Activated CD4-positive, alpha-beta T cell treated with anti-CD3 and anti-CD28 coated beads, Interleukin-2, amount 10 ng/mL, durations not matched to agents 7 days and 5 days (primary cell): ENCODE results near the gene HCK. TPM values are rescaled to one million over a fixed set of nuclear protein-coding genes. Genes with fewer than 3 reads are reported as not detected.
A peak's percentile ranks its signal among the peaks of the same experiment; 100 is the strongest.

Source experiments
- CTCF ChIA-PET: fragments of 350-600 bp; sonication (Branson Sonifier 250); formaldehyde crosslinking; loops from one replicate; lab custom pipeline; 2021; ENCODE audit warnings: antibody characterized with exemption; lab: Charles Lee
- POLR2A ChIA-PET: fragments of 350-600 bp; sonication (Branson Sonifier 250); formaldehyde crosslinking; loops from one replicate; lab custom pipeline; 2021; ENCODE audit warnings: antibody characterized with exemption; lab: Charles Lee
- DNase-seq: peaks from one replicate; pipeline ENCODE4 v3.0.0-alpha.2; 2020
- H3K27ac Mint-ChIP-seq: one replicate; pipeline ENCODE4 v1.8.0; 2021; ENCODE audit warnings: mild to moderate bottlenecking, moderate library complexity, mixed read lengths
- H3K27me3 Mint-ChIP-seq: one replicate; pipeline ENCODE4 v1.8.0; 2021; ENCODE audit warnings: mixed read lengths
- H3K36me3 Mint-ChIP-seq: one replicate; pipeline ENCODE4 v1.8.0; 2021; ENCODE audit warnings: low read depth, mixed read lengths
- H3K4me1 Mint-ChIP-seq: one replicate; pipeline ENCODE4 v1.8.0; 2021; ENCODE audit warnings: mixed read lengths
- H3K4me3 Mint-ChIP-seq: one replicate; pipeline ENCODE4 v1.8.0; 2021; ENCODE audit warnings: mild to moderate bottlenecking, moderate library complexity, mixed read lengths
- H3K9me3 Mint-ChIP-seq: one replicate; pipeline ENCODE4 v1.8.0; 2021; ENCODE audit warnings: mixed read lengths
- total RNA-seq, 2 experiments: library from RNA; stranded (reverse); gene quantifications; one replicate each; pipeline ENCODE4 v1.2.3, GENCODE V29; 2021

Gene HCK
- total RNA-seq: not detected

DNA sequence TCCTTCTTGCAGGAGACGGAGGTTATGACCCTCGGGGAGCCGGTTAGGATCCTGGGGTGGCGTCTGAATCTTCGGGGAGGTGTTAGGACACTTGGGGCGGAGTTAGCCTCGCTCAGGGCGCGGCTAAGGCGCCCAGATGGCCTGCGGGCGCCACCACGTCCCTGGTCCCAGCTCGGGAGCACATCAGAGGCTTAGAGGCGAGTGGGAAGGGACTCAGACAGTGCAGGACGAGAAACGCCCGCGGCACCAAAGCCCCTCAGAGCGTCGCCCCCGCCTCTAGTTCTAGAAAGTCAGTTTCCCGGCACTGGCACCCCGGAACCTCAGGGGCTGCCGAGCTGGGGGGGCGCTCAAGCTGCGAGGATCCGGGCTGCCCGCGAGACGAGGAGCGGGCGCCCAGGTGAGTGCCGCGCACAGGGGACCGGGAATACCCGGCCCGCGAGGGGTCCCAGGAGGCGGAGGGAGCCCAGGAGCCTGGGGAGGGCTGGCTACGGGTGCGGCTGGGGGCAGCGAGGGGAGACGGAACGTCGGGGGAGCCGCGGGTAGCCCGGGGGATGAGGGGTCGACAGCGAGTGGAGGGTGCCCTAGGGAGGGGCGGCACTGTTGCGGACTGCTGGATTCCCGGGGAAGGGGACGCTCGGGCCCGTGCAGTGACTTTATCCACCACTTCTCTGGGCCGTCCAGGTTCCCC is at the start of gene HCK:
Gene HCK, plus strand, starts transcription at position 153 of the 688 bp plus-strand sequence.
- Mint-ChIP-seq H3K4me3 (peak within 1 kb of the TSS; percentile 12), H3K27ac (no peak within 1 kb of the TSS), H3K36me3 (no peaks in the 10 kb centered on the region), H3K4me1 (peaks cover 19% of the 10 kb centered on the region), H3K27me3 (peaks cover 61% of the 10 kb centered on the region), H3K9me3 (no peaks in the 10 kb centered on the region)
- CTCF ChIA-PET: no interaction called here
- POLR2A ChIA-PET: interaction anchor here (0.5 kb wide), 1 partner anchor 1632 kb away, joined by 7 read pairs; no protein-coding TSS in a partner anchor
- no peak for DNase-seq

DNA sequence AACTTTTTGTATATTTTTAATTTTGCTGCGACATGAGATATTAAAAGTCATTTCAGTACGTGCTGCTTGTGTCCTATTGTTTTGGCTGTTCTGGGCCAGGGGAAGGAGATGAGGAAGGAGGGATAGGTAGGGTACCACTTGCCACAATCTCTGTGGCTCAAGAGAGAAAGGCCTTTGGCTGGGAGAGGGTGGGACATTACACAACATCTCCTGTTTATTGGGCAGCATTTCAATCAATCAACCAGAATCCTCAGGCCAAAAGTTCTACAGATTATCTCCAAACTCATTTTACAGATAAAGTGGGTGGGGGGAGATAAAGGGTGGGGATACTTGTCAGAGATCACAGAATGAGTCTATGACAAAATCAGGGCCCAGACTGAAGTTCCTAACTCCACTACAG is 48.7 kb upstream of the HCK start:
- no peak overlapping the region for H3K27ac Mint-ChIP-seq
- H3K9me3 Mint-ChIP-seq: no peaks in the 10 kb centered on the region
- H3K4me1 Mint-ChIP-seq: peaks cover 7% of the 10 kb centered on the region
- H3K36me3 Mint-ChIP-seq: no peaks in the 10 kb centered on the region
- ChIA-PET CTCF (no interaction called here), POLR2A (no interaction called here)
- H3K4me3 Mint-ChIP-seq: no peak overlapping the region
- DNase-seq: no peak
- peaks cover 2% of the 10 kb centered on the region for H3K27me3 Mint-ChIP-seq

DNA sequence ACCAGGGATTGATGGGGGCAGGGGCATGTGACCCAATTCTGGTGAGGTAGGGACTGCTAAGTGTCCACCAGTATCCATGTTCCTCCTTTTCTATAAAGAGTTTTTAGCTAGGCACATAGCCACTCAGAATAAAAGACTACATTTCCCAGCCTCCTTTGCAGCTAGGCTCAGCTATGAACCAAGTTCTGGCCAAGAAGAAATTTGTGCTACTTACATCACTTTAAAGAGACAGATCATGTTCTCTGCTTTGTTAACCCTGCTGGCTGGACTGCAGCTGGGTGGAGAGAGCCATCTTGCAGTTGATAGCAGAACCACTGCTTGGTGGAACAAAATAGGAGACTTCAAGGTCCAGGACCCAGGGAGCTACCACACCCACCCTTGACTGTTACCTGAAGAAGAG is 47.1 kb upstream of the HCK start:
- Mint-ChIP-seq H3K27ac (no peak overlapping the region), H3K9me3 (no peaks in the 10 kb centered on the region), H3K27me3 (peaks cover 6% of the 10 kb centered on the region), H3K4me1 (peaks cover 10% of the 10 kb centered on the region), H3K4me3 (no peak overlapping the region), H3K36me3 (no peaks in the 10 kb centered on the region)
- ChIA-PET POLR2A (no interaction called here), CTCF (no interaction called here)
- DNase-seq: no peak

DNA sequence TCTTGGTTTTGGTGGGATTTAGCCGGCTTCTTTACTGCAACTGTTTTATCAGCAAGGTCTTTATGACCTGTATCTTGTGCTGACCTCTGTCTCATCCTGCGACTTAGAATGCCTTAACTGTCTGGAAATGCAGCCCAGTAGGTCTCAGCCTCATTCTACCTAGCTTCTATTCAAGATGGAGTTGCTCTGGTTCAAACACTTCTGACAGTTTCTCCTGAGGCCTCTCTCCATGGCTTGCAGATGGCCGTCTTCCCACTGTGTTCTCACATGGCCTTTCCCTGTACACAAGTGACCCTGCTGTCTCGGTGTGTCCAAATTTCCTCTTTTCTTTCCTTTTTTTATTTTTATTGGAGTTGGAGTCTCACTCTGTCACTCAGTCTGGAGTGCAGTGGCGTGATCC is 46.0 kb upstream of the HCK start:
- Mint-ChIP-seq H3K4me1 (peaks cover 10% of the 10 kb centered on the region), H3K27ac (no peak overlapping the region), H3K4me3 (no peak overlapping the region), H3K27me3 (peaks cover 6% of the 10 kb centered on the region), H3K9me3 (no peaks in the 10 kb centered on the region), H3K36me3 (no peaks in the 10 kb centered on the region)
- CTCF ChIA-PET: no interaction called here
- no peak for DNase-seq
- POLR2A ChIA-PET: interaction anchor here (0.6 kb wide), 1 partner anchor 42 kb away, joined by 4 read pairs; no protein-coding TSS in a partner anchor

DNA sequence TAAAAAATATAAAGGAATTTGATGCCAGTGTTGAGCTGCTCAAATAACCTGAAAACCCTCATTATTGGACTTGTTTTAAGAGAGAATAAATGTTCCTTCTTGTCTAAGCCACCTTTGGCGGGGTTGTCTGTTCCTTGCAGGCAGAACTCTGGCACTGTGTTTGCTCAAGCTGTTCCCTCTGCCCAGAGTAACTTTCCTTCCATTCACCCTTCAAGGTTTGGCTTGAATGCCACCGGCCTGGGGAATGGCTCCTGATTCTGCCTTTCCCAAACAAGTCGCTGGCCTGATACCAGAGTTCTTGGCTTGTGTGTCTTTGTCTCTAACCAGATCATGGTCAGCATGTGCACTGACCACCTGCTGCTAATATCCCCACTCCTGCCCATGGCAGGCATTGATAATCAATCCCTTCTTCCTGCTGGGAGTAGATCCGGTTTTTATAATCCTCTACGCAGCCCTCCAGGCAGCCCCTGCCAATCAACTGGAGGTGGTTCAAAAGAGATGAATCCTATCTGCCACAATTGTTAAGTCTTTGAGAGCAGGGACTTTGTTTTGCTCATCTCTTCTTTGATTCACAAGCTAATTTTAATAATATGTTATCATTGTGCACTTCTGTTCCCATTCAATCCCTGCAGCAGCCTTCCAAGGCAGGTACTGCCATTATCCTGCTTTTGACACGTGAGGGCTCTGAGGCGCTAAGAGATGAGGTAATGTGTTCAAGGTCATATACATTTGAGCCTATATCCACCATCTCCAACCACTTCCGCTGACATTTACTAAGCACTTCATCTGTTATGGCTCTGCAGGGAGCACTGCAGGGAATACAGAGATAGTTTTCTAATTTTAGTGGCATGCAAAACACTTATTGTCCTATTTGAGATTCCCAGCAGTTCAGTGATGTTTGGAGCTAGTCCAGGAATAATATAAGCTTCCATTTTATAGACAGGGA is 44.9 kb upstream of the HCK start:
- H3K27me3 Mint-ChIP-seq: peaks cover 6% of the 10 kb centered on the region
- H3K4me1 Mint-ChIP-seq: peaks cover 10% of the 10 kb centered on the region
- no peaks in the 10 kb centered on the region for H3K36me3 Mint-ChIP-seq
- POLR2A ChIA-PET: no interaction called here
- no peak overlapping the region for H3K27ac Mint-ChIP-seq
- CTCF ChIA-PET: interaction anchor here (1.8 kb wide), 1 partner anchor 15 kb away, joined by 5 read pairs; no protein-coding TSS in a partner anchor
- DNase-seq: no peak
- no peaks in the 10 kb centered on the region for H3K9me3 Mint-ChIP-seq
- no peak overlapping the region for H3K4me3 Mint-ChIP-seq

DNA sequence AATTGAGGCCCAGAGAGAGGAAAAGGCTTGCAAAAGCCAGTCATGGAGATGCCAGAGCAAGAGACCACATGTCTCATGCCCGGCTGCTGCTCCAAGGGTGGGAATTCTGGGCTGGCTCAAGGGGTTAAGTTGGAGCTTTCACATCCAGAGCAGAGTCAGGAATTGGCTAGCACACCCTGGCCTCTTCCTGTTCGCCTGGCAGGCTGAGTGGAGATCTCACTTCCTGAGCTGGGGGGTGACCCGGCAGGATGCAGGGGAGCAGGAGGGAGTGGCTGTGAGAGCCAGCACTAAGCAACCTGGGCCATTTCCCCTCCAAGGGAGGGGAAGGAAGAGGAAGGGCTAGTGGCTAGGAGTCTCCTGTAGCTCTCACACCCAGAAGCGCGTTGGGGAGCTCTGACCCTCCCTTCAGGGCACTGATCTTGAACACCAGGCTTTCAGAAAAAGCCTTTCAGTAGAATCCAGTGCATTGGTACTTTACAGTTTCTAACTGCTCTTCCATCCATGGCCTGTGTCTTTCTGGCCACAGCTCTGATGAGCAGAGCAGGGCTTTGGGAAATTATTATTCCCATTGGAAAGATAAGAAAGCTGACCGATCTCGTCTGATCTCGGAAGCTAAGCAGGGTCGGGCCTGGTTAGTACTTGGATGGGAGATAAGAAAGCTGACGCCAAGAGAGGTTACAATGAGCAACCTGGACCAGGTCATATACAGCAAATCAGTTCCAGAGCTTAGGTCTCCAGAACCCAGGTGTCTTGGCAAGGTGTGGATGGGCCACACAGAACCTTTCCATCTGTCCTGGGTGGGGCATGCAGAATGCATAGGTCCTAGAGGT is 44.0 kb upstream of the HCK start:
- Mint-ChIP-seq H3K4me1 (peaks cover 10% of the 10 kb centered on the region), H3K27ac (no peak overlapping the region)
- CTCF ChIA-PET: interaction anchor here (0.8 to 1.8 kb wide), 2 partner anchors 15 to 22 kb away, joined by 3 to 5 read pairs; no protein-coding TSS in a partner anchor

DNA sequence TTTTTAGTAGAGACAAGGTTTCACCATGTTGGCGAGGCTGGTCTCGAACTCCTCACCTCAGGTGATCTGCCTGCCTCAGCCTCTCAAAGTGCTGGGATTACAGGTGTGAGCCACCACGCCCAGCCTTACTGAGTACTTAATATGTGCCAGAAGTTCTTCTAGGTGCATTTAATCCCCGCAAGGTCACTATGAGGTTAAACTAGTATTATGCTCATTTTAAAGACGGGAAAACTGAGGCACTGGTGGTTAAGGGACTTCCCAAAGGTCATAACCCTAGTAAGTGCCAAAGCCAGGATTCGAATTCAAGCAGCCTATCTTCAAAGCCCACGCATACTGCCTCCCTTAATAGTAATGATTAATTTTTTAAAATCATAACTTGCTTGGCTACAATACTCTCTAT is 42.5 kb upstream of the HCK start:
- Mint-ChIP-seq H3K36me3 (no peaks in the 10 kb centered on the region), H3K27me3 (peaks cover 10% of the 10 kb centered on the region), H3K4me3 (no peak overlapping the region), H3K9me3 (no peaks in the 10 kb centered on the region), H3K27ac (no peak overlapping the region), H3K4me1 (peaks cover 10% of the 10 kb centered on the region)
- no peak for DNase-seq
- CTCF ChIA-PET: no interaction called here
- POLR2A ChIA-PET: no interaction called here

More for the DNA sequence above, 44.0 kb upstream of the HCK start:
- Mint-ChIP-seq H3K4me3 (no peak overlapping the region), H3K36me3 (no peaks in the 10 kb centered on the region), H3K27me3 (peaks cover 6% of the 10 kb centered on the region), H3K9me3 (no peaks in the 10 kb centered on the region)
- POLR2A ChIA-PET: no interaction called here
- no peak for DNase-seq

DNA sequence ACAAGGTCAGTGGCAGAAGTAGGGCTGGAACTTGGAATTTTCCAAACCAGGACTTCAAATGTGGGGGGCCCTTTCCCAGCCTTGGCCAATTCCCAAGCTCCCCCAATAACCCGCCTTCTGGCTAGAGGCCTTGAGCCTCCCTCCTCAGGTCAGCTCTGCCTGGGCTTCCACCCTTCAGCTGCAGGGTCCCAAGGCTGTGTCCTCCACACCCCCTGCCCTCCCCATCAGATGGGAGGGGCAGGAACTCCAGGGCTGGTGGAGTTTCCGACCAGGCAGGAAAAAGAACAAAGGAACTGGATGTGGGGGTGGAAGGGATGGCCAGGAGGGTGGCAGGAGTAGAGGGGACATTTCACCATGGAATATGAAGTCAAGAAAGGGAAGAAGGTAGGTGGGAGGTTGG is 41.9 kb upstream of the HCK start, which contains the start of gene CCM2L:
Gene CCM2L, plus strand, starts transcription at position 338 of the 400 bp plus-strand sequence. Its CDS starts 17 bp downstream, at position 355.
- H3K36me3 Mint-ChIP-seq: no peaks in the 10 kb centered on the region
- peaks cover 16% of the 10 kb centered on the region for H3K27me3 Mint-ChIP-seq
- H3K4me3 Mint-ChIP-seq: no peak within 1 kb of the TSS
- DNase-seq: no peak
- H3K27ac Mint-ChIP-seq: no peak within 1 kb of the TSS
- ChIA-PET POLR2A (no interaction called here), CTCF (no interaction called here)
- H3K9me3 Mint-ChIP-seq: no peaks in the 10 kb centered on the region
- H3K4me1 Mint-ChIP-seq: peaks cover 10% of the 10 kb centered on the region

DNA sequence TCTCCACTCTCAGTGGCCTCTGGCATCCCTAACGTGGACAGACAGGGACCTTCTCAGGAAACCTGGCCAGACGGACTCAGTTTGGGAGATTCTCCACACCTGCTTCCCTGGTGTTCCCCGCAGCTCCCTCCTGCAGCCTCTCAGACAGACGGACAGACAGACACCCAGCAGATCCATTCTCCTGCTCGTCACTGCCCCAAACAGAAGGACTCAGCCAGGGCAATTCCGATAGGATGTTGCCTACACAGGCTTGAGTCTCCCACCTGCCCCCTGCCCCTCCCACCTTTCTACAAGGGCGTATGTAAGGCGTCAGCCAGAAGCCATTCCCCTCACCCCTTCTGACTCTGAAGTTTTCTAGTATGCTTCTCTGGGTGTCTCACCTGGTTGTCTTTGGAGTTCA is 41.4 kb upstream of the HCK start:
- DNase-seq: no peak
- Mint-ChIP-seq H3K4me1 (peaks cover 10% of the 10 kb centered on the region), H3K9me3 (no peaks in the 10 kb centered on the region), H3K27ac (no peak overlapping the region), H3K27me3 (peaks cover 21% of the 10 kb centered on the region), H3K4me3 (no peak overlapping the region), H3K36me3 (no peaks in the 10 kb centered on the region)
- ChIA-PET POLR2A (no interaction called here), CTCF (no interaction called here)

DNA sequence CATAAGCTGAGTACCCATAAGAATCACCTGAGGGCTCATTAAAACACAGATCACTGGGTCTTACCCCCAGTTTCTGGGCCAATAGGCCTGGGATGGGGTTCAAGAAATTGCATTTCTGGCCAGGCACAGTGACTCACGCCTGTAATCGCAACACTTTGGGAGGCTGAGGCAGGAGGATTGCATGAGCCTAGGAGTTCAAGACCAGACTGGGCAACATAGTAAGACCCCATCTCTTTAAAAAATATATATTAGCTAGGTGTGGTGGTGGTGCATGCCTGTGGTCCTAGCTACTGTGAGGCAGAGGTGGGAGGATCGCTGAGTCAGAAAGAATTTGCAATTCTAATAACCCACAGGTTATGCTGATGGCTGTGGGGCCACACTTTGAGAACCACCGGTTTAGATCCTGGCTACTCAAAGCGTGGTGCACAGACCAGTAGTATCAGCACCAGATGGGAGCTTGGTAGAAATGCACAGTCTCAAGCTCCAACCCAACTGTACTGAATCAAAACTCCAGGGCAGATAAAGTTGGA is 39.8 kb upstream of the HCK start:
- ChIA-PET CTCF (interaction anchor here (0.7 to 1.2 kb wide), 3 partner anchors 10 to 79 kb away, joined by 3 to 4 read pairs (median 3); no protein-coding TSS in a partner anchor), POLR2A (no interaction called here)
- Mint-ChIP-seq H3K9me3 (no peaks in the 10 kb centered on the region), H3K4me3 (no peak overlapping the region), H3K36me3 (no peaks in the 10 kb centered on the region), H3K27ac (no peak overlapping the region), H3K4me1 (peaks cover 10% of the 10 kb centered on the region), H3K27me3 (peaks cover 30% of the 10 kb centered on the region)
- DNase-seq: no peak

DNA sequence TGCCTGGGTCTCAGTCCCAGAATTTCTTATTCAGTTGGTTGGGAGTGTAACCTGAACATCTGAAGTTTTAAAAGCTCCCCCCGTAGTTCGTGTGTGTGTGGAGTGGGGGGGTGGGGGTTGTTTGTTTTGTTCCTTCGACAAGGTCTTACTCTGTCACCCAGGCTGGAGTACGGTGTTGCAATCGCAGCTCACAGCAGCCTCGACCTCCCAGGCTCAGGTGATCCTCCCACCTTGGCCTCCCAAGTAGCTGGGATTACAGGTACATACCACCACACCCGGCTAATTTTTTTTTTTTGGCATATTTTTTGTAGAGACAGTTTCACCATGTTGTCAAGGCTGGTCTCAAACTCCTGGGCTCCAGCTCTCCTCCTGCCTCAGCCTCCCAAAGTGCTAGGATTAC is 38.7 kb upstream of the HCK start:
- Mint-ChIP-seq H3K27ac (no peak overlapping the region), H3K9me3 (no peaks in the 10 kb centered on the region), H3K4me3 (no peak overlapping the region), H3K27me3 (peaks cover 39% of the 10 kb centered on the region), H3K4me1 (peaks cover 10% of the 10 kb centered on the region), H3K36me3 (no peaks in the 10 kb centered on the region)
- ChIA-PET CTCF (interaction anchor here (0.7 to 1.2 kb wide), 3 partner anchors 12 to 62 kb away, joined by 3 to 4 read pairs (median 4); no protein-coding TSS in a partner anchor), POLR2A (no interaction called here)
- DNase-seq: no peak

DNA sequence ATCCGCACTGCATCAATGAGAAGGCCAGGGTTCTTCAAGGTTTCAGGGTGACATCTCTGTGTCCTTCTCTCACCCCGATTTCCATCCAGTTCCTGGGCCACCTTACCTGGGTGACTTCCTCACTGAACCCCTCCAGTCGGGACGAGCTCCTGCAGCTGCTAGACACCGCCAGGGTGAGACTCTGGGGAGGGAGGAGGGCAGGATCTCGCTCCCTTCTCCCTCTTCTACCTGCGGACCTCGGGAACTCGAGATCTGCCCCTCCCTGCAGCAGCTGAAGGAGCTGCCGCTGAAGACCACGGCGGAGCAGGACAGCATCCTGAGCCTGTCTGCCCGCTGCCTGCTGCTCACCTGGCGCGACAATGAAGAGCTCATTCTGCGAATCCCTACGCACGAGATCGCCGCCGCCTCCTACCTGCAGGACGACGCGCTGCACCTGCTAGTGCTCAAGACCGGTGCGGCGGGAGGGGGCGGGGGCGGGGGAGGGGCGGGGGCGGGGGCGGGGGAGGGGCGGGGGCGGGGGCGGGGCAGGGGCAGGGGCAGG is 34.3 kb upstream of the HCK start:
- Mint-ChIP-seq H3K4me1 (peaks cover 23% of the 10 kb centered on the region), H3K27me3 (peaks cover 71% of the 10 kb centered on the region), H3K9me3 (no peaks in the 10 kb centered on the region), H3K4me3 (peak overlapping the region; percentile 54), H3K36me3 (peaks cover 4% of the 10 kb centered on the region), H3K27ac (no peak overlapping the region)
- CTCF ChIA-PET: interaction anchor here (1.1 to 1.2 kb wide), 2 partner anchors 12 to 157 kb away, joined by 3 read pairs; no protein-coding TSS in a partner anchor
- POLR2A ChIA-PET: interaction anchor here (0.5 kb wide), 1 partner anchor 77 kb away, joined by 3 read pairs; no protein-coding TSS in a partner anchor
- peak; percentile 31 for DNase-seq
